ENCODE measurements around the gene MYH14. TPM values are rescaled to one million over a fixed set of nuclear protein-coding genes. Genes with fewer than 3 reads are reported as not detected.
A peak's percentile ranks its signal among the peaks of the same experiment; 100 is the strongest.
"Not testable (repeated sequence)": the region's sequence is repeated elsewhere in the genome, so short reads cannot be mapped to it uniquely, and the experiment has no call there.

MYH14 gene
- total RNA-seq, 1 experiment from 2014 or later = not detected

- peak; percentile 19 for DNase-seq (ENCODE audit: low read depth)
Observed at GRCh38 chr19:50224986-50225747, 21.7 kb downstream of the MYH14 start.

- DNase-seq (ENCODE audit: low read depth) = no peak
Observed at GRCh38 chr19:50226536-50226935, 23.1 kb downstream of the MYH14 start.

- DNase-seq (ENCODE audit: low read depth) = not testable (repeated sequence)
Observed at GRCh38 chr19:50228153-50228552, 24.7 kb downstream of the MYH14 start.

GRCh38 chr19:50230379-50231351 is 27.2 kb downstream of the MYH14 start:
- no peak for DNase-seq (ENCODE audit: low read depth)

- DNase-seq (ENCODE audit: low read depth) = not testable (repeated sequence)
Observed at GRCh38 chr19:50231417-50231816, 28.0 kb downstream of the MYH14 start.

GRCh38 chr19:50231821-50232220 is 28.4 kb downstream of the MYH14 start:
- DNase-seq (ENCODE audit: low read depth) = no peak

- no peak for DNase-seq (ENCODE audit: low read depth)
Observed at GRCh38 chr19:50232600-50232999, 29.2 kb downstream of the MYH14 start.

GRCh38 chr19:50233308-50233910 is 30.0 kb downstream of the MYH14 start:
- no peak for DNase-seq (ENCODE audit: low read depth)

- not testable (repeated sequence) for DNase-seq (ENCODE audit: low read depth)
Observed at GRCh38 chr19:50237493-50237892, 34.1 kb downstream of the MYH14 start.

GRCh38 chr19:50238043-50238442 is 34.6 kb downstream of the MYH14 start:
- DNase-seq (ENCODE audit: low read depth) = no peak

GRCh38 chr19:50239921-50240590 is 36.6 kb downstream of the MYH14 start:
- no peak for DNase-seq (ENCODE audit: low read depth)

GRCh38 chr19:50242581-50242980 is 39.2 kb downstream of the MYH14 start:
- peak; percentile 48 for DNase-seq (ENCODE audit: low read depth)

- no peak for DNase-seq (ENCODE audit: low read depth)
Observed at GRCh38 chr19:50244695-50245094, 41.3 kb downstream of the MYH14 start.

GRCh38 chr19:50248413-50248812 is 45.0 kb downstream of the MYH14 start:
- DNase-seq (ENCODE audit: low read depth) = no peak

- DNase-seq (ENCODE audit: low read depth) = no peak
Observed at GRCh38 chr19:50248826-50249225, 45.4 kb downstream of the MYH14 start.

- DNase-seq (ENCODE audit: low read depth) = no peak
Observed at GRCh38 chr19:50249636-50250035, 46.2 kb downstream of the MYH14 start.

GRCh38 chr19:50250450-50251136 is 47.2 kb downstream of the MYH14 start:
- DNase-seq (ENCODE audit: low read depth) = no peak

GRCh38 chr19:50252111-50252886 is 48.9 kb downstream of the MYH14 start:
- DNase-seq (ENCODE audit: low read depth) = peak; percentile 15

- DNase-seq (ENCODE audit: low read depth) = no peak
Observed at GRCh38 chr19:50252887-50253268, 49.5 kb downstream of the MYH14 start.

GRCh38 chr19:50255115-50255514 is 51.7 kb downstream of the MYH14 start:
- DNase-seq (ENCODE audit: low read depth) = no peak
